ENCODE measurements around the gene DFFB.
"Not testable (repeated sequence)": the region's sequence is repeated elsewhere in the genome, so short reads cannot be mapped to it uniquely, and the experiment has no call there.

DFFB gene

GRCh38 chr1:3907621-3908165 lies 50.4 kb downstream of the DFFB start:
- no peak overlapping the region for H3K4me3 ChIP-seq (ENCODE audit: low read depth, low read length)

GRCh38 chr1:3908886-3909517 lies 51.7 kb downstream of the DFFB start:
- no peak overlapping the region for H3K4me3 ChIP-seq (ENCODE audit: low read depth, low read length)

GRCh38 chr1:3909615-3910014 lies 52.3 kb downstream of the DFFB start:
- H3K4me3 ChIP-seq (ENCODE audit: low read depth, low read length): no peak overlapping the region

- no peak overlapping the region for H3K4me3 ChIP-seq (ENCODE audit: low read depth, low read length)
Observed at GRCh38 chr1:3910049-3910731, 52.9 kb downstream of the DFFB start.

- no peak overlapping the region for H3K4me3 ChIP-seq (ENCODE audit: low read depth, low read length)
Observed at GRCh38 chr1:3910857-3911845, 53.9 kb downstream of the DFFB start.

- H3K4me3 ChIP-seq (ENCODE audit: low read depth, low read length): no peak overlapping the region
Observed at GRCh38 chr1:3911981-3912808, 54.9 kb downstream of the DFFB start.

GRCh38 chr1:3912809-3913685 lies 55.8 kb downstream of the DFFB start:
- no peak overlapping the region for H3K4me3 ChIP-seq (ENCODE audit: low read depth, low read length)

- H3K4me3 ChIP-seq (ENCODE audit: low read depth, low read length): no peak overlapping the region
Observed at GRCh38 chr1:3914331-3914851, 57.1 kb downstream of the DFFB start.

- H3K4me3 ChIP-seq (ENCODE audit: low read depth, low read length): no peak overlapping the region
Observed at GRCh38 chr1:3914911-3915310, 57.6 kb downstream of the DFFB start.

- H3K4me3 ChIP-seq (ENCODE audit: low read depth, low read length): no peak overlapping the region
Observed at GRCh38 chr1:3915551-3916121, 58.4 kb downstream of the DFFB start.

GRCh38 chr1:3917761-3918160 lies 60.5 kb downstream of the DFFB start:
- H3K4me3 ChIP-seq (ENCODE audit: low read depth, low read length): no peak overlapping the region

GRCh38 chr1:3918359-3918758 lies 61.1 kb downstream of the DFFB start:
- H3K4me3 ChIP-seq (ENCODE audit: low read depth, low read length): not testable (repeated sequence)

- H3K4me3 ChIP-seq (ENCODE audit: low read depth, low read length): no peak overlapping the region
Observed at GRCh38 chr1:3918966-3919611, 61.8 kb downstream of the DFFB start.

- no peak overlapping the region for H3K4me3 ChIP-seq (ENCODE audit: low read depth, low read length)
Observed at GRCh38 chr1:3919706-3920105, 62.4 kb downstream of the DFFB start.

GRCh38 chr1:3921765-3922164 lies 64.5 kb downstream of the DFFB start:
- H3K4me3 ChIP-seq (ENCODE audit: low read depth, low read length): no peak overlapping the region

- no peak overlapping the region for H3K4me3 ChIP-seq (ENCODE audit: low read depth, low read length)
Observed at GRCh38 chr1:3922201-3922725, 65.0 kb downstream of the DFFB start.

GRCh38 chr1:3922851-3923250 lies 65.6 kb downstream of the DFFB start:
- no peak overlapping the region for H3K4me3 ChIP-seq (ENCODE audit: low read depth, low read length)

All from iPS-11a (cell line).